ENCODE measurements around the gene AKR7A3.
"Not testable (repeated sequence)": the region's sequence is repeated elsewhere in the genome, so short reads cannot be mapped to it uniquely, and the experiment has no call there.

Gene AKR7A3

GRCh38 chr1:19288324-19289241 lies at the start of gene AKR7A3:
AKR7A3 (minus strand) TSS chr1:19288770; CDS start chr1:19288709, 61 bp downstream.
- not testable (repeated sequence) for DNase-seq

- no peak for DNase-seq
These were observed 49.8 kb upstream of the AKR7A3 start for GRCh38 chr1:19338323-19338762.

GRCh38 chr1:19337289-19337688 lies 48.7 kb upstream of the AKR7A3 start:
- DNase-seq: no peak

GRCh38 chr1:19336543-19336942 lies 48.0 kb upstream of the AKR7A3 start:
- DNase-seq: no peak

- no peak for DNase-seq
These were observed 45.2 kb upstream of the AKR7A3 start for GRCh38 chr1:19333587-19334354.

- no peak for DNase-seq
These were observed 44.3 kb upstream of the AKR7A3 start for GRCh38 chr1:19332832-19333231.

GRCh38 chr1:19331262-19331878 lies 42.8 kb upstream of the AKR7A3 start:
- no peak for DNase-seq

GRCh38 chr1:19330449-19331135 lies 42.0 kb upstream of the AKR7A3 start:
- DNase-seq: no peak

GRCh38 chr1:19329611-19330010 lies 41.0 kb upstream of the AKR7A3 start:
- no peak for DNase-seq

GRCh38 chr1:19329188-19329587 lies 40.6 kb upstream of the AKR7A3 start:
- no peak for DNase-seq

- no peak for DNase-seq
These were observed 39.9 kb upstream of the AKR7A3 start for GRCh38 chr1:19328486-19328885.

GRCh38 chr1:19327736-19328135 lies 39.2 kb upstream of the AKR7A3 start:
- DNase-seq: no peak

GRCh38 chr1:19327301-19327700 lies 38.7 kb upstream of the AKR7A3 start:
- no peak for DNase-seq

- no peak for DNase-seq
These were observed 38.1 kb upstream of the AKR7A3 start for GRCh38 chr1:19326748-19327065.

GRCh38 chr1:19325958-19326747 lies 37.6 kb upstream of the AKR7A3 start:
- no peak for DNase-seq

- DNase-seq: peak; percentile 96
These were observed 36.9 kb upstream of the AKR7A3 start for GRCh38 chr1:19325368-19325957.

GRCh38 chr1:19324665-19324990 lies 36.1 kb upstream of the AKR7A3 start:
- DNase-seq: no peak

- DNase-seq: no peak
These were observed 35.6 kb upstream of the AKR7A3 start for GRCh38 chr1:19323987-19324664.

GRCh38 chr1:19322481-19322880 lies 33.9 kb upstream of the AKR7A3 start:
- DNase-seq: no peak

GRCh38 chr1:19321071-19321470 lies 32.5 kb upstream of the AKR7A3 start:
- no peak for DNase-seq

- DNase-seq: no peak
These were observed 30.6 kb upstream of the AKR7A3 start for GRCh38 chr1:19319196-19319595.

All from OCI-M1 (cell line).